ENCODE measurements around the gene TIGD7.

TIGD7 gene, protein sequence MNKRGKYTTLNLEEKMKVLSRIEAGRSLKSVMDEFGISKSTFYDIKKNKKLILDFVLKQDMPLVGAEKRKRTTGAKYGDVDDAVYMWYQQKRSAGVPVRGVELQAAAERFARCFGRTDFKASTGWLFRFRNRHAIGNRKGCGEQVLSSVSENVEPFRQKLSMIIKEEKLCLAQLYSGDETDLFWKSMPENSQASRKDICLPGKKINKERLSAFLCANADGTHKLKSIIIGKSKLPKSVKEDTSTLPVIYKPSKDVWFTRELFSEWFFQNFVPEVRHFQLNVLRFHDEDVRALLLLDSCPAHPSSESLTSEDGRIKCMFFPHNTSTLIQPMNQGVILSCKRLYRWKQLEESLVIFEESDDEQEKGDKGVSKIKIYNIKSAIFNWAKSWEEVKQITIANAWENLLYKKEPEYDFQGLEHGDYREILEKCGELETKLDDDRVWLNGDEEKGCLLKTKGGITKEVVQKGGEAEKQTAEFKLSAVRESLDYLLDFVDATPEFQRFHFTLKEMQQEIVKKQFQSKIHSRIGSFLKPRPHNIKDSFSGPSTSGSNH

DNA sequence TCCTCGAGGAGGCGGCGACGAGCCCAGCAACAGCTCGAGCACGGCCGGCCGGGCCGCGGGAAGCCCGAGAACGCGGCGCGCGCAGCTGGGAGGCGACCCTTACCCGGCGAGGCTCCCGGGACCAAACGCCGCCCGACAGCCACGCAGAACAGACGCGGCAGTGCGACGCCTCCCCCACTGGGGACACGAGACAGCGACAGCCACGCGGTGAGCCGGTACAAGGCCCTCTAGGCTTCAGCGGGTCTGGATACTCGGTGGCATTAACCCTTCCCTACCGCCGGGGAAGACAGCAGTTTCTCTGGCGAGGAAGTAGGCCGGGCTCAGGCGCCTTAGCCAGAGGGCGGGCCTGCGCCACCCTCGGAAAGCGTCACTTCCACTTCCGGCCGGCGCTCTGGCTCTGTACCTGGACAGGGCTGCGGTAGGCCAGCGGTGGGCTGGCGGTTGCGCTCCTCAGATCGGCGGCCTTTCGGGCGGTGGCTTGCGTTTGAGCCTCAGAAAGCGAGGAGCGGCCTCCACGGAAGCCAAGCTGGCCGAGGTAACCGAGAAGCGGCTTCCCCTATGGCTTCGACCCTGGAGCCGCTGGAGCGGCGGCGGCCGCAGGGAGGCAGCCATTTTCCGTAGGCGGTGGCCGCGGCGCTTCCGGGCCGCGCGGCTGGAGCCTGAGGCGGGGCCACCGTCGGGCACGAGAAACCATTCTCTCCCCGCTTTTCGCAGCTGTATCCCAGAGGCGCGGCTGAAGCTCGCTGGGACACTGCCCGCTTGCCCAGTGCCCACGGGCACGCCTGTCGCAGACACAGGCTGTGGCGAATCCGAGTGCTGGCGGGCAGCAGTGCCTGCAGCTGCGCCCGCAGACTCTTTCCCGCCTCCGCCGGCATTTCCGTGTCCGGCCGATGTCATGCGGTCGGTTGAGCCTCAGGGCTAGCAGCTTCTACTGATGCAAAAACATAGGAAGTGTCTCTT is at the start of gene TIGD7, which contains the start of gene ZNF75A:
TIGD7 (minus strand) TSS at position 322 of the 960 bp plus-strand sequence. CDS start 4,816 bp downstream, outside the sequence.
ZNF75A (plus strand) TSS at position 389 of the 960 bp plus-strand sequence. CDS start 2,932 bp downstream, outside the sequence.
- DNase-seq (ENCODE audit: low read depth): peak; percentile 91

DNA sequence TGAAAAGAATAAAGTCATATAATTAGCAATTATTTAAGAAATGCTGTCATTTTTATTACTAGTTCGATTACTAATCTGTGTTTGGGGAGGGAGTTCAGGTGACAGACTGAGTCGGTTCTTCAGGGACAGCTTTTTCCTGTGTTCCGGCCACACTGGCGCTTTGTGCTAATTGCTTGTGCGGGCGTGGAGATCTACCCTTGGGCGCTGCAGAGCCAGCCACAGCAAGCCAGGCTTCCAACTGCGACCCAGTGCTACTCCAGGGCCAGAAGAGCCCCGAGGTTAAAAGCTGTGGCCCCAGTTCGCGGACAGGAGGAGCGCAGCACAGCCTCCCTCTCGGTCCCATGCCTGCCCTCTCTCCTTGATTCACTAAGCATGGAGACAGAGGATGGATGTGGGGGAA is 43.9 kb upstream of the TIGD7 start:
- no peak for DNase-seq (ENCODE audit: low read depth)

DNA sequence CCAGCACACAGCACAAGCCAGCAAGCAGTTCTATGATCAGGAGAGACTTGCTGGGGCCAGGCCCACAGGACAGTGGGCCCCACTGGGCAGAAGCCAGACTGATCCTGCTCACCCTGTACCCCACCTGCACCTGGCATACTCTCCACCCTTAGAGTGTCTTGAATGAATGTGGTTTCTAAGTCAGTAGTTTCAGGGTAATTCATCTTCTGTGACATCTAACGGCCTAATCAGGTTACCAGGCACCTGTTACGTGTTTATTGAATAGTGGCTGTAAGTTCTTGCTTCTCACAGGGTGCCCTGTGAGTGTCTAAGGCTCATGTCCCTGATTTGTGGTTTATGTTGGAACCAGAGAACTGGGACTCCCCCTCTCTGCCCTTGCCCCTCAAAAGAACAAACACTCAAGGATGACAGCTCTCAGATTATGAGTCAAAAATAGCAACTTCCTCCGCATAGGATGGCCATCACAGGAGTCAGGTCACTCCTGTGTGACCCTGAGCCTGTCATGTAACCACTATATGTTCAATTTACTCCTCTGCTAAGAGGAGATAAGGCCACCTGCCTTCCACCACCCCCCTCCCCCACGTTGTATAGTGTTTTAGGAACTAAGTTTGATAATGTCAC is 43.4 kb upstream of the TIGD7 start:
- DNase-seq (ENCODE audit: low read depth): no peak

- DNase-seq (ENCODE audit: low read depth): no peak
Measured at GRCh38 chr16:3347586-3347985, 42.4 kb upstream of the TIGD7 start.

- DNase-seq (ENCODE audit: low read depth): no peak
Measured at GRCh38 chr16:3346041-3346440, 40.8 kb upstream of the TIGD7 start.

DNA sequence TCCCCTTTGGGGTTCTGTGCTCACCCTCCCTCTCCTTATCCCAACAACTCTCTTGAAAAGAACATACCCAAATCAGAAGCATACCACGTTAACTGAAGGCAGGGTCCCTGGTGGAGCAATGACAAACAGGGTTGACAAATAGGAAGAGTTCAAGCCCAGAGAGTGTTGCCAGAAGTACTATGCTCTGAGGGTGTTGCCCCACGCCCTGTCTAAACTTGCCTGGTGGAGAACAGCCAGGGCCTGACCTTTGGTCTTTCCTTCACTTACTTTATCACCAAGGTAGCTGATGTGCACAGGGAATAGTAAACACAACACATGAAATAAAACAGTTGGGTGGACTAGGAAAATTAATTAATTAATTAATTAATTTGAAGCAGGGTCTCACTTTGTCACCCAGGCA is 23.4 kb upstream of the TIGD7 start:
- DNase-seq (ENCODE audit: low read depth): no peak

- no peak for DNase-seq (ENCODE audit: low read depth)
Measured at GRCh38 chr16:3328104-3328503, 22.9 kb upstream of the TIGD7 start.

DNA sequence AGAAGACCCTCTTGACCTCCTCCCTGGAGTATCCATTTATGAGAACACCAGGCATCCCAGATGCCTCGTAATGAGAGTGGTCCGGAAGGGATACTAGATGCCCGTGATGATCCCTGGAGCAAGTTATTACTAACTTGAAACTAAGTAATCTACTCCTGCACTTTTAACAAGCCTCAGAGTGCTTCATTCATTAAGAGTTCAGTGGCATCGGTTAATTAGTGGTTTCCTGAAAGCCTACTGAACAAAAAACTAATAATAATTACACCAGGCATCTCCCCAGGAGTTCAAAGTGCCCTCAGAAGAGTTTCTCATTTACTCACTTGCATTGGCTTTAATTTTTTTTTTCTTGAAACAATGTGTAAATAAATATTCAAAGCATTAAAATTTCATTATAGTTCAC is 22.3 kb upstream of the TIGD7 start:
- no peak for DNase-seq (ENCODE audit: low read depth)

- DNase-seq (ENCODE audit: low read depth): no peak
Measured at GRCh38 chr16:3321816-3322215, 16.6 kb upstream of the TIGD7 start.

DNA sequence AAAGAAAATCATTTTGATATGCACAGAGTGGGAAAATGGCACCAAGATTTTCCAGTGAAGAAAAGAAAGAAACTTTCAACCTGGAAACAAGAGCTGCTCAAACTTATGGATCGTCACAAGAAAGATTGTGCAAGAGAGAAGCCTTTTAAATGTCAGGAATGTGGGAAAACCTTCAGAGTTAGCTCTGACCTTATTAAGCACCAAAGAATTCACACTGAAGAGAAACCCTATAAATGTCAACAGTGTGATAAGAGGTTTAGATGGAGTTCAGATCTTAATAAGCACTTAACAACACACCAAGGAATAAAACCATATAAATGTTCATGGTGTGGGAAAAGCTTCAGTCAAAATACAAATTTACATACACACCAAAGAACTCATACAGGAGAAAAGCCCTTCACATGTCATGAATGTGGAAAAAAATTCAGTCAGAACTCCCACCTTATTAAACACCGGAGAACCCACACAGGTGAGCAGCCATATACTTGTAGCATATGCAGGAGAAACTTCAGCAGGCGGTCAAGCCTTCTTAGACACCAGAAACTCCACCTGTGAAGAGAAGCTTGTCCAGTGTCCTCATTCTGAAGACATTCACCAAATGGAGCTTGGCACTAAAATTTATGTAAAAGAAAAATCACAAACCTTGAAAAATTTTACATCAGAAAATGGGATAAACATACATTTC is 12.2 kb upstream of the TIGD7 start:
- DNase-seq (ENCODE audit: low read depth): no peak

DNA sequence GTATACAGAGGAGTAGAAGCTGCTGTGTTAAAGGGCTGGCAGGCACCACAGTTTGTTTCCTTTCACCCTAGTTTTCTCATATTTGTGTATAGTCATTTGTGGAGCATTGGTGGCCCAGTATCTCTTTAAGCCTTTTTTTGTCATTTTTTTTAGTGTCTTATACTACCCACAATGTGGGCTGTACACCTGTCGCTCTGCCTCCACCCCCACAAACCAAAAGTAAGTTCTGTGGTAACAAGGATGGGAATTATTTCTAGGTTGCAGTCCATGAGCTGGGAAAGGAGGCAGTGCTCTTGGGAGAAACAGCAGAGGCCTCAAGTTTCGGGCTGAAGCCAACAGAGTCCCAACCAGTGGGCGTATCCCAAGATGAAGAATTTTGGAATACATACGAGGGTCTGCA is 6.3 kb upstream of the TIGD7 start:
- no peak for DNase-seq (ENCODE audit: low read depth)

DNA sequence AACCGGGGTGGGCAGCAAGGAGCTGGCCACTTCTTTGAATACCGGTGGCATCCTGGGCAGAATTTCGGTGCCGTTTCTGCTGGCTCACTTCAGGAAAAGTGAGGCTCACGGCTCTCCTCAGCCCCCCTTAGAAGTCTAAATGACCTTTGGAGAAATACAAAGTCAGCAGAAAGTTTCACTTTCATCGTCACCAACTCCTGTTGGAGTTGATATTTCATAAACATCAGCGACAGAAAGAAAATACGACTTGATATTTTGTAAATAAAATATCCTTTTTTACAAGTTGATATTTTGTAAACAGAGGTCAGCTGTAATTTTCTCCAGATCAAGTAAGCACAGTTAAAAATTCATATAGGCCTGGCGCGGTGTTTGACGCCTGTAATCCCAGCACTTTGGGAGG is 848 bp upstream of the TIGD7 start:
- no peak for DNase-seq (ENCODE audit: low read depth)

DNA sequence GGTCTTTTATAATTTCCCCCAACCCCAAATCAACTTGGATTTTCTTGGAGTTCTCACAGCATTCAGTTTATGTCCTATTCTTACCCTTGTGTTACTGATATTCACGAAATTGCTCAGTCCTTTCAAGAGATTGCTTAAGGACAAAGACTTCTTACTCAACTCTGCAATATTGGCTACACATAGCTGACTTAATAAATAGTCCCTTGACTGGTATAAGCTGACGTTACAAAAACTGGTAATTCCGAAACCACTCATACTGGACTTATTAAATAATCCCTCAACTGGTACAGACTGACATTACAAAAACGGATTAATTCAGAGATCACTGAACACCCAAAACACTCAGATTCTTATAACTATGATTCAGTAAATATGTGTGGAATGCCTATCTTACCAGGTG is 860 bp downstream of the TIGD7 start:
- DNase-seq (ENCODE audit: low read depth): peak; percentile 61

- DNase-seq (ENCODE audit: low read depth): no peak
Measured at GRCh38 chr16:3295783-3296182, 9.4 kb downstream of the TIGD7 start.

- no peak for DNase-seq (ENCODE audit: low read depth)
Measured at GRCh38 chr16:3295209-3295608, 10.0 kb downstream of the TIGD7 start.

- peak; percentile 36 for DNase-seq (ENCODE audit: low read depth)
Measured at GRCh38 chr16:3292604-3293003, 12.6 kb downstream of the TIGD7 start.

GRCh38 chr16:3289998-3290673 is 15.1 kb downstream of the TIGD7 start:
- no peak for DNase-seq (ENCODE audit: low read depth)

- DNase-seq (ENCODE audit: low read depth): no peak
Measured at GRCh38 chr16:3285131-3285530, 20.1 kb downstream of the TIGD7 start.

DNA sequence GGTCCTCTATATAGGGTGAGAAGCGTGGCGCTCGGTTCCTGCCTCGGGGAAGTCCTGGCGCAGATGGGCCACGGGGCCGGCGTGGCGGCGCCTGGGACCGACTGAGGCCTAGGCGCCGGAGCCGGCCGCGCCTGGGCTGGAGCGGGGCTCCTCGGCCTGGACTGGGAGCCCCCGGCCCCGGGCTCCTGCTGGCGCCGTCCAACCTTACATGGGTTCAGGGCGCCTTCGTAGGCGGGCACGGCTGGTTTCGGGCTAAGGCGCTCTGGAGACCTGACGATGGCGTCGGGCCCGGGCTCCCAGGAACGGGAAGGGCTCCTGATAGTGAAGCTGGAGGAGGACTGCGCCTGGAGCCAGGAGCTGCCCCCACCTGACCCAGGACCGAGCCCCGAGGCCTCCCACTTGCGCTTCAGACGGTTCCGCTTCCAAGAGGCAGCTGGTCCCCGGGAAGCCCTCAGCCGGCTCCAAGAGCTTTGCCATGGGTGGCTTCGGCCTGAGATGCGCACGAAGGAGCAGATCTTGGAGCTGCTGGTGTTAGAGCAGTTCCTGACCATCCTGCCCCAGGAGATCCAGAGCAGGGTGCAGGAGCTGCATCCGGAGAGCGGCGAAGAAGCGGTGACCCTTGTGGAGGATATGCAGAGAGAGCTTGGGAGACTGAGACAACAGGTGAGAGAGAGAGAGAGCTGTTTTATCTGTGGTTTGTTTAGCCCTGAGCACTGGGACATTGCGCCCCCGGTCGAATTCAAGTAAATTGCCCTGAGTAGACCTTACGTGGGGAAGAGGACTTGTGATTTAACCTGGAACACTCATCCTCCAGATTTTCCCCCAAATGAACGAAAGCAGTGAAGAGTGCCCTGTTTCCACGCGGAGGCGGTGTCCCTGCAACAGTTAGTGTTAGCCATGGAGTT is 21.4 kb downstream of the TIGD7 start:
- no peak for DNase-seq (ENCODE audit: low read depth)

All from fibroblast of gingiva (primary cell).